ENCODE measurements around the gene FAM184B.

The FAM184B gene

GRCh38 chr4:17707671-17708070, 73.8 kb downstream of the FAM184B start:
- no peak for DNase-seq (ENCODE audit: extremely low spot score)
- ChIA-PET CTCF (no interaction called here), POLR2A (no interaction called here)
- no peak for TF ChIP-seq LEF1 (IDR thresholded peaks at IDR 0.05; ENCODE audit: borderline replicate concordance)
- no peak for TF ChIP-seq TARDBP (IDR thresholded peaks at IDR 0.05)
- no peak for TF ChIP-seq SUZ12 (IDR thresholded peaks at IDR 0.05)
- no peak for TF ChIP-seq ELF4 (IDR thresholded peaks at IDR 0.05)
- no peak for TF ChIP-seq BHLHE40 (IDR thresholded peaks at IDR 0.05; ENCODE audit: borderline replicate concordance)
- no peak for TF ChIP-seq FOXK2 (IDR thresholded peaks at IDR 0.05)
- TF ChIP-seq FOXM1 (IDR thresholded peaks at IDR 0.05; ENCODE audit: borderline replicate concordance): no peak

- no peak for DNase-seq (ENCODE audit: extremely low spot score)
- POLR2A ChIA-PET: no interaction called here
- TF ChIP-seq BHLHE40 (IDR thresholded peaks at IDR 0.05; ENCODE audit: borderline replicate concordance) (no peak), FOXA1 (IDR thresholded peaks at IDR 0.05) (no peak), SUZ12 (IDR thresholded peaks at IDR 0.05) (no peak)
- TF ChIP-seq, protein P1, sequence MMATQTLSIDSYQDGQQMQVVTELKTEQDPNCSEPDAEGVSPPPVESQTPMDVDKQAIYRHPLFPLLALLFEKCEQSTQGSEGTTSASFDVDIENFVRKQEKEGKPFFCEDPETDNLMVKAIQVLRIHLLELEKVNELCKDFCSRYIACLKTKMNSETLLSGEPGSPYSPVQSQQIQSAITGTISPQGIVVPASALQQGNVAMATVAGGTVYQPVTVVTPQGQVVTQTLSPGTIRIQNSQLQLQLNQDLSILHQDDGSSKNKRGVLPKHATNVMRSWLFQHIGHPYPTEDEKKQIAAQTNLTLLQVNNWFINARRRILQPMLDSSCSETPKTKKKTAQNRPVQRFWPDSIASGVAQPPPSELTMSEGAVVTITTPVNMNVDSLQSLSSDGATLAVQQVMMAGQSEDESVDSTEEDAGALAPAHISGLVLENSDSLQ (IDR thresholded peaks at IDR 0.05): peak; percentile 13; the same call in 1 of the 2 replicates
- CTCF ChIA-PET: no interaction called here
Measured at GRCh38 chr4:17705107-17705506, 76.3 kb downstream of the FAM184B start.

DNA sequence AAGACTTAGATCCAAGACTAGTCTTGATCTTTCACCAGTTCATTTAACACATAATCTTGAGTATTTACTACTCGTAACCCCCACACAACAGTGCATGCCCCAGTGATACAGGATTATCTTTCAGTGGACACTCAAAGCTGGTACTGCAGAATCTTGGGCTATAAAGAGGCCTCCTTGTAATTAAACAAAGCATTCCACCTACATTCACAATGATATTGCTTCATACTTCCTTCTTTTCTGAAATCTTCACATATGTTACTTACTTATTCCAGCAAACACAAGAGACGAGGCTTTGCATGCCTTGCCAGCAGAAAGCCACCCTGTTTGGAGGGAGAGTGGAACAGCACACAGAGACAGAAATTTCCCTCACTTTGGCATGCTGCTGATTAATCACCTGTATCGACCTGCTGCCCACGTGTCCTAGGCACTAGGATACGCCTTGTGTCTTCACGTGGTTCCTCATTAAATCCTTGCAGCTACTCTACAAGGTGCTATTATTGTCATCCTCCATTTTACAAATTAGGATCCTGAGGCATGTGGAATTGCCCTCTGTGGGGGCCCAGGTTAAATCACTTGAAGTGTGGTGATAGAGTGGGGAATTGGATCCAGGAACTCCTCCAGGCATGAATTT, 77.3 kb downstream of the FAM184B start:
- CTCF ChIA-PET: no interaction called here
- TF ChIP-seq FOXA1 (IDR thresholded peaks at IDR 0.05): no peak
- TF ChIP-seq SUZ12 (IDR thresholded peaks at IDR 0.05): no peak
- TF ChIP-seq, protein P1 (IDR thresholded peaks at IDR 0.05): peak; percentile 28; the same call in 1 of the 2 replicates
- TF ChIP-seq ZNF384 (IDR thresholded peaks at IDR 0.05): no peak
- TF ChIP-seq NFRKB (IDR thresholded peaks at IDR 0.05): no peak
- TF ChIP-seq TARDBP (IDR thresholded peaks at IDR 0.05): no peak
- TF ChIP-seq ARNT (IDR thresholded peaks at IDR 0.05): no peak
- peak; percentile 66; the same call in 1 of the 2 replicates for TF ChIP-seq L3MBTL2 (conservative IDR thresholded peaks at IDR 0.05)
- no peak for TF ChIP-seq BHLHE40 (IDR thresholded peaks at IDR 0.05; ENCODE audit: borderline replicate concordance)
- no peak for TF ChIP-seq SP1 (IDR thresholded peaks at IDR 0.05)
- POLR2A ChIA-PET: no interaction called here
- no peak for DNase-seq (ENCODE audit: extremely low spot score)

- ChIA-PET POLR2A (no interaction called here), CTCF (no interaction called here)
- DNase-seq (ENCODE audit: extremely low spot score): no peak
- no peak for TF ChIP-seq NFRKB (IDR thresholded peaks at IDR 0.05)
- TF ChIP-seq, protein P1 (IDR thresholded peaks at IDR 0.05): no peak
- no peak for TF ChIP-seq TARDBP (IDR thresholded peaks at IDR 0.05)
- no peak for TF ChIP-seq FOXM1 (IDR thresholded peaks at IDR 0.05; ENCODE audit: borderline replicate concordance)
- TF ChIP-seq HDGF (IDR thresholded peaks at IDR 0.05; ENCODE audit: borderline replicate concordance): no peak
- TF ChIP-seq FOXK2 (IDR thresholded peaks at IDR 0.05): no peak
- TF ChIP-seq LEF1 (IDR thresholded peaks at IDR 0.05; ENCODE audit: borderline replicate concordance): no peak
- TF ChIP-seq SP1 (IDR thresholded peaks at IDR 0.05): no peak
- no peak for TF ChIP-seq SUZ12 (IDR thresholded peaks at IDR 0.05)
- TF ChIP-seq L3MBTL2 (conservative IDR thresholded peaks at IDR 0.05): no peak
- no peak for TF ChIP-seq FOXA1 (IDR thresholded peaks at IDR 0.05)
- TF ChIP-seq CTBP1 (IDR thresholded peaks at IDR 0.05; ENCODE audit: borderline replicate concordance): no peak
- no peak for TF ChIP-seq ARNT (IDR thresholded peaks at IDR 0.05)
- TF ChIP-seq ZNF384 (IDR thresholded peaks at IDR 0.05): no peak
- TF ChIP-seq BHLHE40 (IDR thresholded peaks at IDR 0.05; ENCODE audit: borderline replicate concordance): no peak
- no peak for TF ChIP-seq ELF4 (IDR thresholded peaks at IDR 0.05)
Measured at GRCh38 chr4:17702641-17703040, 78.8 kb downstream of the FAM184B start.

GRCh38 chr4:17701882-17702281, 79.5 kb downstream of the FAM184B start:
- POLR2A ChIA-PET: no interaction called here
- no peak for DNase-seq (ENCODE audit: extremely low spot score)
- TF ChIP-seq NFRKB (IDR thresholded peaks at IDR 0.05): no peak
- no peak for TF ChIP-seq TARDBP (IDR thresholded peaks at IDR 0.05)
- CTCF ChIA-PET: no interaction called here

DNA sequence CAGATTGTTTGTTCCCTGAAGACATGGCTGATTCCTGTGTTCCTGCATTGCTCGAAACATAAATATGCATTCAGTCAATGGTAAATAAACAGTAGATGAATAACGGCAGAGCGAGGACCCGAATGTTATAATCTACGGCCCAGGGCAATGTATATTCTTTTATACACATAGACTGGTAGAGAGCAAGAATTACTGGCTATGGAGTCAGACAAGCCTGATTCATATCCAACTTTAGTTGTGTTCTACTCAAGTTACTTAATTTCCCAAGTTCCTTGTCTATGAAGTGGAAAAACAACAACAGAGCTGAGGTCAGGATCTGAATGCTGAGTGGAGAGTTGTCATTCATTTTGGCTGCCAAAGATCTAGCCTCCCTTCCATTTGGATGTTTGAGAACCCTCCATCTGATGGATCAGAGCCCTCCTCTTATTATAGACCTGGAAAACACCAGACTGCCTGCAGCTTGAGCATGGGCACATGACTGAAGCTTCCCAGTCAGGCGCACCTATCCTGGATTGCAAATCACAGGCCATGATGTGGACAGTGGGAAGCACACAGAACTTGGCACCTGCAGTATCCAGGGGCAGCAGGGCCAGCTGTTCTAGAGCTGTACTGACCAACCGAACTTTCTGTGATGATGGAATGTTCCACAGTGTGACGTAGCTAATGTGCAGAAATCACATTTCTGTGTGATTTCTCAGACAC, 80.1 kb downstream of the FAM184B start:
- TF ChIP-seq ARNT (IDR thresholded peaks at IDR 0.05): no peak
- no peak for TF ChIP-seq L3MBTL2 (conservative IDR thresholded peaks at IDR 0.05)
- TF ChIP-seq, protein P1 (IDR thresholded peaks at IDR 0.05): no peak
- TF ChIP-seq FOXM1 (IDR thresholded peaks at IDR 0.05; ENCODE audit: borderline replicate concordance): no peak
- no peak for TF ChIP-seq ZNF384 (IDR thresholded peaks at IDR 0.05)
- no peak for TF ChIP-seq LEF1 (IDR thresholded peaks at IDR 0.05; ENCODE audit: borderline replicate concordance)
- TF ChIP-seq HDGF (IDR thresholded peaks at IDR 0.05; ENCODE audit: borderline replicate concordance): no peak
- no peak for TF ChIP-seq NFRKB (IDR thresholded peaks at IDR 0.05)
- no peak for TF ChIP-seq FOXA1 (IDR thresholded peaks at IDR 0.05)
- TF ChIP-seq TARDBP (IDR thresholded peaks at IDR 0.05): no peak
- no peak for TF ChIP-seq ELF4 (IDR thresholded peaks at IDR 0.05)
- no peak for TF ChIP-seq FOXK2 (IDR thresholded peaks at IDR 0.05)
- TF ChIP-seq SUZ12 (IDR thresholded peaks at IDR 0.05): no peak
- TF ChIP-seq BHLHE40 (IDR thresholded peaks at IDR 0.05; ENCODE audit: borderline replicate concordance): no peak
- TF ChIP-seq CTBP1 (IDR thresholded peaks at IDR 0.05; ENCODE audit: borderline replicate concordance): no peak
- DNase-seq (ENCODE audit: extremely low spot score): no peak
- POLR2A ChIA-PET: no interaction called here
- CTCF ChIA-PET: no interaction called here

Measured in HEK293T (cell line).